OCI-LY1 (cell line): ENCODE data around the gene MTF1.

ENCODE experiments used
- H2AFZ ChIP-seq: fragments of 200-600 bp; sonication (generic), shearing (Covaris generic); 2 replicates; pipeline ENCODE4 v1.6.0; 2014; ENCODE audit warnings: antibody characterized with exemption, mild to moderate bottlenecking, low read length
- H3F3A ChIP-seq: fragments of 200-600 bp; sonication (generic), shearing (Covaris generic); 2 replicates; pipeline ENCODE4 v1.6.0; 2014; ENCODE audit warnings: mild to moderate bottlenecking, antibody characterized with exemption, low read length, moderate library complexity; ENCODE audit not compliant: insufficient read depth
- H3K27ac ChIP-seq: fragments of 200-600 bp; sonication (generic); 2 replicates; pipeline ENCODE4 v1.5.1; 2014; ENCODE audit warnings: low read length, mixed run types, mild to moderate bottlenecking, low read depth; ENCODE audit not compliant: poor library complexity, severe bottlenecking
- H3K27me3 ChIP-seq: fragments of 200-600 bp; sonication (generic); 2 replicates; pipeline ENCODE4 v1.6.0; 2014; ENCODE audit warnings: antibody characterized with exemption, mild to moderate bottlenecking, low read length, moderate library complexity; ENCODE audit not compliant: insufficient read depth
- H3K36me3 ChIP-seq: fragments of 200-600 bp; sonication (generic); 2 replicates; pipeline ENCODE4 v1.6.1; 2014; ENCODE audit warnings: mild to moderate bottlenecking, antibody characterized with exemption, low read length, moderate library complexity, mixed read lengths; ENCODE audit not compliant: insufficient read depth
- H3K4me1 ChIP-seq: fragments of 200-600 bp; sonication (generic); 2 replicates; pipeline ENCODE4 v1.5.1; 2014; ENCODE audit warnings: mild to moderate bottlenecking, low read length, moderate library complexity; ENCODE audit not compliant: insufficient read depth, severe bottlenecking
- H3K4me2 ChIP-seq: fragments of 200-600 bp; sonication (generic), shearing (Covaris generic); 2 replicates; pipeline ENCODE4 v1.6.1; 2014; ENCODE audit warnings: low read length
- H3K4me3 ChIP-seq: fragments of 200-600 bp; sonication (generic); 2 replicates; pipeline ENCODE4 v1.5.1; 2014; ENCODE audit warnings: low read length, low read depth, mild to moderate bottlenecking, mixed read lengths; ENCODE audit not compliant: poor library complexity, severe bottlenecking
- H3K79me2 ChIP-seq: fragments of 200-600 bp; shearing (Covaris generic); 2 replicates; pipeline ENCODE4 v1.6.1; 2016; ENCODE audit warnings: mixed run types, low read length, mixed read lengths; ENCODE audit not compliant: insufficient read depth
- H3K9ac ChIP-seq: fragments of 200-600 bp; sonication (generic), shearing (Covaris generic); 2 replicates; pipeline ENCODE4 v1.6.1; 2014; ENCODE audit warnings: mild to moderate bottlenecking, low read length, mixed read lengths
- H3K9me2 ChIP-seq: fragments of 200-600 bp; sonication (generic), shearing (Covaris generic); 2 replicates; pipeline ENCODE4 v1.6.1; 2014; ENCODE audit warnings: low read depth, mild to moderate bottlenecking, low read length, mixed read lengths
- H3K9me3 ChIP-seq: fragments of 200-600 bp; shearing (Covaris generic); 2 replicates; pipeline ENCODE4 v1.6.1; 2014; ENCODE audit warnings: low read length, mixed read lengths
- H4K20me1 ChIP-seq: fragments of 200-600 bp; sonication (generic), shearing (Covaris generic); 2 replicates; pipeline ENCODE4 v1.6.0; 2016; ENCODE audit warnings: mild to moderate bottlenecking, low read length; ENCODE audit not compliant: insufficient read depth
- CTCF ChIP-seq: fragments of 200-600 bp; sonication (generic), shearing (Covaris generic); IDR thresholded peaks from 2 replicates; pipeline ENCODE4 v1.5.1; 2017; ENCODE audit warnings: mild to moderate bottlenecking, antibody characterized with exemption, low read length, moderate library complexity, mixed read lengths
- EZH2 ChIP-seq: fragments of 200-600 bp; sonication (generic), shearing (Covaris generic); IDR thresholded peaks from 2 replicates; pipeline ENCODE4 v1.8.0; 2017; ENCODE audit warnings: borderline replicate concordance, mixed run types, mild to moderate bottlenecking, antibody characterized with exemption, low read length, moderate library complexity, mixed read lengths

Gene MTF1

GRCh38 chr1:37762516-37762915, 96.9 kb downstream of the MTF1 start:
- no peak overlapping the region for H3K4me3 ChIP-seq
- no peak overlapping the region for H3K9ac ChIP-seq
- no peak for TF ChIP-seq CTCF
- TF ChIP-seq EZH2, result no peak
- no peaks in the 10 kb centered on the region for H3K9me2 ChIP-seq
- H4K20me1 ChIP-seq, result no peaks in the 10 kb centered on the region
- H3K27ac ChIP-seq, result no peak overlapping the region
- H3K4me2 ChIP-seq, result no peak overlapping the region
- no peaks in the 10 kb centered on the region for H3K36me3 ChIP-seq
- no peaks in the 10 kb centered on the region for H3K4me1 ChIP-seq
- H3K27me3 ChIP-seq, result no peaks in the 10 kb centered on the region
- no peak overlapping the region for H2AFZ ChIP-seq
- H3K9me3 ChIP-seq, result no peaks in the 10 kb centered on the region
- H3F3A ChIP-seq, result no peaks in the 10 kb centered on the region
- no peaks in the 10 kb centered on the region for H3K79me2 ChIP-seq

GRCh38 chr1:37761416-37762095, 97.8 kb downstream of the MTF1 start:
- H3K27me3 ChIP-seq, result no peaks in the 10 kb centered on the region
- H3K4me3 ChIP-seq, result no peak overlapping the region
- H3K27ac ChIP-seq, result no peak overlapping the region
- H3K36me3 ChIP-seq, result no peaks in the 10 kb centered on the region
- H3K79me2 ChIP-seq, result no peaks in the 10 kb centered on the region
- no peaks in the 10 kb centered on the region for H3K9me3 ChIP-seq
- H3K9ac ChIP-seq, result no peak overlapping the region
- no peak overlapping the region for H2AFZ ChIP-seq
- H3K4me1 ChIP-seq, result no peaks in the 10 kb centered on the region
- no peak overlapping the region for H3K4me2 ChIP-seq
- H3K9me2 ChIP-seq, result no peaks in the 10 kb centered on the region
- no peaks in the 10 kb centered on the region for H4K20me1 ChIP-seq
- H3F3A ChIP-seq, result no peaks in the 10 kb centered on the region
- TF ChIP-seq EZH2 (no peak), CTCF (no peak)
